BE2C (cell line): Measurements from ENCODE around the gene BEX5. TPM values are rescaled to one million over a fixed set of nuclear protein-coding genes. Genes with fewer than 3 reads are reported as not detected.
A peak's percentile ranks its signal among the peaks of the same experiment; 100 is the strongest.
"Not testable (repeated sequence)": the region's sequence is repeated elsewhere in the genome, so short reads cannot be mapped to it uniquely, and the experiment has no call there.

Experiments
- DNase-seq: peaks from one replicate; pipeline ENCODE4 v3.0.0-alpha.2; 2020
- H3K27me3 ChIP-seq: fragments of 250-450 bp; sonication (Bioruptor Pico); 2 replicates; pipeline ENCODE4 v1.5.1; 2020; ENCODE audit warnings: mild to moderate bottlenecking
- H3K36me3 ChIP-seq: fragments of 250-450 bp; sonication (Bioruptor Pico); 2 replicates; pipeline ENCODE4 v1.5.1; 2020; ENCODE audit warnings: mild to moderate bottlenecking
- H3K4me1 ChIP-seq: fragments of 250-450 bp; sonication (Bioruptor Pico); 2 replicates; pipeline ENCODE4 v1.5.1; 2020
- H3K4me3 ChIP-seq: 2 replicates; pipeline ENCODE4 v1.5.1; 2011; ENCODE audit warnings: low read depth, low read length
- H3K9me3 ChIP-seq: fragments of 250-450 bp; sonication (Bioruptor Pico); 2 replicates; pipeline ENCODE4 v1.5.1; 2020
- polyA plus RNA-seq: library from polyadenylated mRNA; unstranded; fragments of >200 nt; gene quantifications from one replicate; pipeline ENCODE4 v1.2.1, GENCODE V29; 2012; ENCODE audit warnings: low read depth, missing spikeins; ENCODE audit not compliant: insufficient read length, insufficient read depth
- TF ChIP-seq, protein P1 (sequence below): IDR thresholded peaks from 2 replicates; pipeline ENCODE4 v1.5.1; 2012; ENCODE audit warnings: mild to moderate bottlenecking, low read depth, low read length

The BEX5 gene
- 2.8 TPM for polyA plus RNA-seq

DNA sequence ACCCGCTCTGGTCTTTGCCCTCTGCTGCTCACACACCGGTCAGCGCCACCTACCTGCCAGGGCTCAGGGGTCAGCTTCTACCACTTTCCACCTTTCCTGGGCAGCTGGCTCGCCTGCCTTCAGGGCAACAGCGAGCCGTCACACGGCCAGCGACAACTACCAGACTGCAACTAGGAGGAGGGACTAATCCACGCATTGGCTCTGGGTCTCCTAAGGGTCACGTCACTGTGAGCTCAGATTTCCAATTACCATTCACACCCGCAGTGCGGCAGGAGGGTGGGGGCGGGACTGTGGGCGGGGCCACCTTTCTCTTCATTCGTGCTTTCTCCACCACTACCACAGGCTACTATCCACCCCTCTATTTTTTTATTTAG, at the start of gene BEX5:
BEX5 (minus strand) TSS at position 172 of the 374 bp plus-strand sequence. CDS start 1,712 bp downstream, outside the sequence.
- Histone ChIP-seq H3K9me3 (no peaks in the 10 kb centered on the region), H3K27me3 (no peaks in the 10 kb centered on the region), H3K4me3 (peak within 1 kb of the TSS; percentile 20; the same call in 1 of the 2 replicates), H3K36me3 (no peaks in the 10 kb centered on the region), H3K4me1 (no peaks in the 10 kb centered on the region)
- DNase-seq: peak; percentile 21
- TF ChIP-seq, protein P1, sequence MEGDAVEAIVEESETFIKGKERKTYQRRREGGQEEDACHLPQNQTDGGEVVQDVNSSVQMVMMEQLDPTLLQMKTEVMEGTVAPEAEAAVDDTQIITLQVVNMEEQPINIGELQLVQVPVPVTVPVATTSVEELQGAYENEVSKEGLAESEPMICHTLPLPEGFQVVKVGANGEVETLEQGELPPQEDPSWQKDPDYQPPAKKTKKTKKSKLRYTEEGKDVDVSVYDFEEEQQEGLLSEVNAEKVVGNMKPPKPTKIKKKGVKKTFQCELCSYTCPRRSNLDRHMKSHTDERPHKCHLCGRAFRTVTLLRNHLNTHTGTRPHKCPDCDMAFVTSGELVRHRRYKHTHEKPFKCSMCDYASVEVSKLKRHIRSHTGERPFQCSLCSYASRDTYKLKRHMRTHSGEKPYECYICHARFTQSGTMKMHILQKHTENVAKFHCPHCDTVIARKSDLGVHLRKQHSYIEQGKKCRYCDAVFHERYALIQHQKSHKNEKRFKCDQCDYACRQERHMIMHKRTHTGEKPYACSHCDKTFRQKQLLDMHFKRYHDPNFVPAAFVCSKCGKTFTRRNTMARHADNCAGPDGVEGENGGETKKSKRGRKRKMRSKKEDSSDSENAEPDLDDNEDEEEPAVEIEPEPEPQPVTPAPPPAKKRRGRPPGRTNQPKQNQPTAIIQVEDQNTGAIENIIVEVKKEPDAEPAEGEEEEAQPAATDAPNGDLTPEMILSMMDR: no peak

DNA sequence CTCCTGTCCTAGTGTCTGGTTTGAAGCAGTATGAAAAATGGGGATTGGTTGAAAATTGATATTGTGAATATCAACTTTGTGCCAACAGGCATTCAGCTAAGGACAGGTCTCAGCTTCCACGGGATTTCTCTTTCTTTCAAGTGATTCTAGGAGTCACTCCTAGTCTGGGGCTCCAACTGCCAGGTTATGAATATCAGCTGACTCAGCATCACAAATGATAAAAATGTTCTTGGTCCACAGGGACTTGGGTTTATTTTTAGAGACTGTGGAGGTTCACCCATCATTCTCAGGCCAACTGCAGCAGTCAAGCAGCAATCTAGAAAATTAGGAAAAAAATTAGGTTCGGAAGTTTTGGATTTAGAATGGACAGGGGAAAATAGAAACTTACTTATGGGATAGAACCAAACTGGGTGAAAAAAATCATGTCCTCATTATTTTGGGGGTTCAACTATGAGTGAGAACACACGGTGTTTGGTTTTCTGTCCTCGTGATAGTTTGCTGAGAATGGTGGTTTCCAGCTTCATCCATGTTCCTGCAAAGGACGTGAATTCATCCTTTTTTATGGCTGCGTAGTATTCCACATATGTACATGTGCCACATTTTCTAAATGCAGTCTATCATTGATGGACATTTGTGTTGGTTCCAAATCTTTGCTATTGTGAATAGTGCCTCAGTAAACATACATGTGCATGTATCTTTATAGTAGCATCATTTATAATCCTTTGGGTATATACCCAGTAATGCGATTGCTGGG, 30.4 kb upstream of the BEX5 start:
- H3K4me3 ChIP-seq: no peak overlapping the region
- no peaks in the 10 kb centered on the region for H3K27me3 ChIP-seq
- H3K36me3 ChIP-seq: no peaks in the 10 kb centered on the region
- H3K4me1 ChIP-seq: no peaks in the 10 kb centered on the region
- TF ChIP-seq, protein P1: no peak
- no peaks in the 10 kb centered on the region for H3K9me3 ChIP-seq
- DNase-seq: no peak

GRCh38 chrX:102154900-102155805, 624 bp downstream of the BEX5 start:
- Histone ChIP-seq H3K36me3 (no peaks in the 10 kb centered on the region), H3K4me1 (no peaks in the 10 kb centered on the region), H3K27me3 (no peaks in the 10 kb centered on the region), H3K4me3 (peak overlapping the region; percentile 20; the same call in 1 of the 2 replicates), H3K9me3 (no peaks in the 10 kb centered on the region)
- TF ChIP-seq, protein P1: no peak
- no peak for DNase-seq

GRCh38 chrX:102154218-102154860, 1.4 kb downstream of the BEX5 start:
- Histone ChIP-seq H3K4me3 (no peak overlapping the region), H3K9me3 (no peaks in the 10 kb centered on the region), H3K4me1 (no peaks in the 10 kb centered on the region), H3K36me3 (no peaks in the 10 kb centered on the region), H3K27me3 (no peaks in the 10 kb centered on the region)
- TF ChIP-seq, protein P1: peak; percentile 34
- DNase-seq: no peak

DNA sequence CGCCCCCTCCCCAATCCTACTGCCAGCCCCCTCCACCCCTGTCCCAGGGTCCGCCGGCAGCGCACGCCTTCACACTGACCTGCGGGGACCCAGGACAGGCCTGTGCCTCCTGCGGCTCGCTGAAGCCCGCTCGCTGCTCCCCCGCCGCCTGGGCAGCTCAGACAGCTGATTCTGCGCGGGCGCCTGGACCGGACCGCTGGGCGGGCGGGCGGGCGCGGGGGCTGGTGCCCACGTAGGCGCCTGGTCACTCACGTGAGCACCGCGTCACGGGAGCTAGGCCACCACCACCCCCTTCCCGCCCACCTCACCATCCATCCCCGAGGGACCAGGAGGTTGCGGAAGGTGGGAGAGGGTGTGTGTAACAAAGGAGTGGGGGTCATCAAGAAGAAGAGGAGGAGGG, 13.5 kb downstream of the BEX5 start, which contains the start of gene TCEAL6:
TCEAL6 (minus strand) TSS at position 208 of the 400 bp plus-strand sequence.
- not testable (repeated sequence) for H3K36me3 ChIP-seq, H3K4me3 ChIP-seq, H3K9me3 ChIP-seq, DNase-seq, H3K4me1 ChIP-seq, H3K27me3 ChIP-seq

DNA sequence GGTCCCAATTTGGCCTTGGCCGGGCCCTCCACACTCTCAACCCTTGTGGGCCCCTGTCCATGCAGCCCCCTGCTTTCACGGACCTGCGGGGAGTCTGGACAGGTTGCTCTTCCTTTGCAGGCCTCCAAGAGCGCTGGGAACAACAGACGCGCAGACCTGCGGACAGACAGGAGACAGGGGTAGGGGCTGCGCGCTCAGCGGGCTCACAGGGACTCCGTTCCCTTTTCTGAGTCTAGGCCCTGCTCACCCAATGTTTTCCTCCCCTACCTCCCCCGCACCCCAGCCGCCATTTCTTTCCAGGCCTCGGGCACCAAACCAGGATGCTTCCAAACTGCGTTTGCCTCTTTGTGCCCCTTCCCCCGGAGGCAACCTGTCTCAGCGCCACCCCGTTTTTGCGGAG, 14.1 kb downstream of the BEX5 start:
- H3K36me3 ChIP-seq, H3K4me3 ChIP-seq, H3K4me1 ChIP-seq, H3K27me3 ChIP-seq, DNase-seq, H3K9me3 ChIP-seq: not testable (repeated sequence)

GRCh38 chrX:102140876-102141275, 14.9 kb downstream of the BEX5 start:
- not testable (repeated sequence) for H3K4me3 ChIP-seq, H3K36me3 ChIP-seq

More at GRCh38 chrX:102140876-102141275, 14.9 kb downstream of the BEX5 start:
- not testable (repeated sequence) for H3K9me3 ChIP-seq, H3K27me3 ChIP-seq, DNase-seq, H3K4me1 ChIP-seq
